SK-N-MC (cell line): Measurements from ENCODE around the gene TSPAN15.

Experiments
- EZH2 ChIP-seq: fragments of 200-600 bp; sonication (generic); IDR thresholded peaks from one replicate; pipeline ENCODE4 v1.6.1; 2017; ENCODE audit warnings: antibody characterized with exemption
- FOXP2 ChIP-seq: optimal IDR thresholded peaks from 2 replicates; pipeline ENCODE3; 2011; ENCODE audit warnings: mild to moderate bottlenecking, moderate library complexity; ENCODE audit not compliant: insufficient read depth; ENCODE audit errors: extremely low read length, control extremely low read depth

DNA sequence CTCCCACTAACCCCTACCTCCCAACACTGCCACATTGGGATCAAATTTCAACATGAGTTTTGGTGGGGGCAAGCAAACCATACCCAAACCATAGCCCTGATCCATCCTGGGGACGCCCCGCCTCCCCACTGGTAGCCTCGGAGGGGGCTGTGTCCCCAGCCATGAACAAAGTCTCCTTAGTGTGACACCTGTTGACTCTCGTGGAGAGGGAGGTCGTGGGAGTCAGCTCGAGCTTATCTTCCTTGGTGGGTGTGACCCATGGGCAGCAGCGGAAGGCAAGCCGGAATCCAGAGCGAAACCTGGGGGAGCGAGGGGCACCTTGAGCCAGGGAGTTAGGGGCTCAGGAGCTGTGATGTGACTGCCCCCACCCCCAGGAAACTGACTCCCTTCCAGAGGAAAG is 46.5 kb upstream of the TSPAN15 start:
- TF ChIP-seq EZH2 (no peak), FOXP2 (no peak)
